SHP77 (cell line): ENCODE measurements around the gene A4GALT.

Experiments used
- DNase-seq, 2 experiments: peaks; one replicate each; lab custom pipeline; 2025; lab: John Stamatoyannopoulos, UW

A4GALT gene

GRCh38 chr22:42648368-42649245, 72.1 kb downstream of the A4GALT start:
- DNase-seq: no peak

DNA sequence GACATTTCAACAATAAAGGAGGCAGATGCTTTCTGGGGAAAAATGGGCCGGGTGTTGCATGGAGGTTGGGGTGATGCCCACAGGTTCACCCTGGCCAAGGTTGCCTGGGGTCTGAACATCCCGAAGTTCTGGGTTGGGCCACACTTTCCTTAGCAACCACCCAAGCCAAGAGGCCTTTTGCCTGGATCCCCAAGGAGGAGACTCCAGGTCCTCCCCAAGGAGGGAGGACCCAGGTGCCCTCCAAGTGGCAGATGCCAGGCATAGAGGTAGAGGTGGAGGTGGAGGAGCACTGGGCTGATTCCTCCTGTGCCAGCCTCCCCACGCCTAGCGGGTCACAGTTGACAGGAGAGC, 72.7 kb downstream of the A4GALT start:
- no peak for DNase-seq

- DNase-seq: no peak
Measured at GRCh38 chr22:42646569-42647525, 73.8 kb downstream of the A4GALT start.

DNA sequence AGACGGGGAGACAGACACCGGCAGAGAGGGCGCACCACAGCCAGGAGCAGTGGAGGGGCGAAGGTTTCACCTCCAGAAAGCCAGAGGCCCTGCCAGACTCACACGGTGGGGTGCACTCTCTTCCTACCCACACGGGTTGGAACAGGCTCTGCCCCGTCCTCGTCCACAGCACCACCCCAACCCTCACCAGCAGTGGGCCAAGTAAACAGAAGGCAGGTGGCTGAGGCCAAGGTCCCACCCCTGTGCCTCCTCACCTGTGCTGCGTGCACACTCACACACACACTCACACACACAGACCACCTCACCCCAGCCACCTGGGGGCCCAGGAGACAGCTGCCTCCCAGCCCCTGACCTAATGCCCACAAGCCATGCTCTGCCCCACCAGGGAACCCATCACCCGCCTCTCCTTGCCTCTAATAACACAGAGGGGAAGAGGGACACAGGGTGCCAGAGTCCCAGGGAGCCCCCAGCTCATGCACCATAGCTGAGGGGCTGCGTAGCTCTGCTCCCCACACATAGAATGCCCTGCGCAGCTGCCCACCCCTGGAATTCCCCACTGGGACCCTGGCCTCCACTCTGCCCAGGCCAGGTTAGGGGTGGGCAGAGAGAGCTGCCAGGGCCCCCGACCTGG, 74.6 kb downstream of the A4GALT start:
- DNase-seq: no peak

DNA sequence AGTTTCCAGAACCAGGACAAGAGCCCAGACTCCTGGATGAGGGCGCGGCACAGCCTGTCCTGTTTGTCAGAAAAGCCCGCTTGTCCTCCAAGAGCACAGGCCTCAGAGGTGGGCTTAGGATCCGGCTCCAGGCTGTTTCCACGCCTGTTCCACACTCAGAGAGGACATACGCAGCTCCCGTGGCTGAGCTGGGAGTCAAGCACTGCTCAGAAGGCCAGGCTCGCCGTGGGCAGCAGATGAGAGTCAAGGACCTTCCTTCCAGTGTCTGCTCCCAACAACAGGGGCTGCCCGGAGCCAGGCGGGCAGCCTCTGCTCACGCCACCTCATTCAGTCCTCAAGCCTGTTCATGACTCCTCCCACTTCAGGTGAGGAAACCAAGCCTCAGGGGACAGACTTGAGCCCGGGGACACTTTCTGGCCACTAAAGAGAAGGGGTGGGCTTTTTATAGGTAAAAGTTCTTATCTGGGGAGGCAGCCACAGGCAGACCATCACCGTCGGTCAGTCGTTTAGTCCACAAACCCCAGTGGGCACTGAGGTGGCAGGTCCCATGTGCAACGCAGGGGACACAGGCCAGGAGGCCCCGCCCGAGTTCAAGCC, 75.2 kb downstream of the A4GALT start:
- DNase-seq: no peak

DNA sequence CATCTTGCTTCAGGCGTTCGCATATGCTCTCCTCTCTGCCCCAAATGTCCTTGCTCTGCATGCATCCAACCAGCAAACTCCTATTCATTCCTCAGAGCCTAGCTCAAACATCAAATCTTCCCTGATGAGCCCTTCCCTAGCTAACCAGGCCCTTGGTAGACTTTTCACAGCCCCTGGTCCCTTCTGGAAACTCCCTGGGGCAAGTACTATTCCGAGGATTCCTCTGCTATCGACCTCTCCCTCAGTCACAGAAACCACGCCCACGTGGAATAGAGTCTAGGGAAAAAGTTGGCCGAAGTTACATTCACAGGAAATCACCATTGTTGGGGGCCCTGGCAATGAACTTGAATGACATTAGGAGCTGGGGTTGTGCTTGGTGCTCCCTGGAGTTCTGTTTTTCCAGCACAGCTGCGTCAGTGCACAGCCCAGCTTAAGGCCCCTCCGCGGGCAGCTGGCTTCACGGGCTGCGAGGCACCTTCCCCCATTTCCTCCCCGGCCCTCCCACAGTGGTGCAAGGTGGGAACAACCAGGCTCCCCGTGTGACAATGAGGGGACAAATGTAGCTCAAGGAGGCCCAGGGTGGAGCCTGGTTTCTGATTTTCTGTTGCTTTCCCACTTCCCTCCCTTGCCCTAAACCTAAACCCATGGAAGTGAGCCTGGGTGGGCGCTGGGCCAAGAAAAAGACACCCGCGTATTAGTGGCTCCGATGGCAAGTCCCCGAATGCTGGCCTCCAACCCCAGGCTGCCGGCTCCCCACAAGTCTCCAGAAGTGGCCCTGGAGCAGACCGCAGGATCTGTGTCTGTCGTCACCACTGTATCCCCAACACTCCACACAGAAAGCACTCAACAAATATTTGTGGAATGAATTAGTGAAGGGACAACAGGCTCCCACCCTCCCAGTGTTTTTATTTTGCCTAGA, 76.0 kb downstream of the A4GALT start:
- DNase-seq: no peak

GRCh38 chr22:42643634-42644421, 76.8 kb downstream of the A4GALT start:
- no peak for DNase-seq

GRCh38 chr22:42642806-42643633, 77.7 kb downstream of the A4GALT start:
- no peak for DNase-seq
